WERI-Rb-1 (cell line): ENCODE measurements around the gene TMEM178A.

Experiments
- DNase-seq: peaks from one replicate; pipeline ENCODE4 v3.0.0-alpha.2; 2020
- H3K27ac ChIP-seq: fragments of 250-450 bp; sonication (Bioruptor Pico); 2 replicates; pipeline ENCODE4 v1.5.1; 2020; ENCODE audit warnings: mild to moderate bottlenecking, moderate library complexity
- H3K27me3 ChIP-seq: fragments of 250-450 bp; sonication (Bioruptor Pico); 2 replicates; pipeline ENCODE4 v1.5.1; 2021; ENCODE audit warnings: mild to moderate bottlenecking, low read depth, moderate library complexity; ENCODE audit not compliant: insufficient read depth, severe bottlenecking
- H3K36me3 ChIP-seq: fragments of 250-450 bp; sonication (Bioruptor Pico); 2 replicates; pipeline ENCODE4 v1.5.1; 2020; ENCODE audit warnings: mild to moderate bottlenecking, moderate library complexity
- H3K4me3 ChIP-seq: 2 replicates; pipeline ENCODE4 v1.5.1; 2011; ENCODE audit warnings: low read depth, mild to moderate bottlenecking, control low read depth, low read length
- H3K9me3 ChIP-seq: fragments of 250-450 bp; sonication (Bioruptor Pico); 2 replicates; pipeline ENCODE4 v1.5.1; 2021; ENCODE audit warnings: mild to moderate bottlenecking, moderate library complexity; ENCODE audit not compliant: severe bottlenecking
- TF ChIP-seq, protein P1 (sequence below): IDR thresholded peaks from 2 replicates; pipeline ENCODE4 v1.5.1; 2011; ENCODE audit warnings: low read depth, mild to moderate bottlenecking, control low read depth, inconsistent platforms, low read length

The TMEM178A gene

DNA sequence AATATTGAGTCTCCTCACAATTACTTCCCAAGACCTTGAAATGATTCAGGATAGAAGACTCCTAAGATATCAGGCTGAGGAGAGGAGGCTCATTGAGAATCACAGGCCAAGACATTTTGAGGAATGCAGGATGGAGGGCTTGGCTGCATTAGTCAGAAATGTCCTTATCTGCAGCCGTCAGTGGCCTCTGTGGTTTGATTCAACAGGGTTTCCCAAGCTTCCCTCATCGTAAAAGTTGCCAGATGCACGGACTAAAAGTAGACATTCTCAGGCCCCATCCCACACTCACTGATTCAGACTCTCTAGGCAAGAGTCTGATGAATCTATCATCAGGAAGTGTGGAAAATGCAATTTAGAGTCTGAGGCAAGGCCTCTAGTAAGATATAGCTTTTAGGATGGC is 34.0 kb upstream of the TMEM178A start:
- TF ChIP-seq, protein P1, sequence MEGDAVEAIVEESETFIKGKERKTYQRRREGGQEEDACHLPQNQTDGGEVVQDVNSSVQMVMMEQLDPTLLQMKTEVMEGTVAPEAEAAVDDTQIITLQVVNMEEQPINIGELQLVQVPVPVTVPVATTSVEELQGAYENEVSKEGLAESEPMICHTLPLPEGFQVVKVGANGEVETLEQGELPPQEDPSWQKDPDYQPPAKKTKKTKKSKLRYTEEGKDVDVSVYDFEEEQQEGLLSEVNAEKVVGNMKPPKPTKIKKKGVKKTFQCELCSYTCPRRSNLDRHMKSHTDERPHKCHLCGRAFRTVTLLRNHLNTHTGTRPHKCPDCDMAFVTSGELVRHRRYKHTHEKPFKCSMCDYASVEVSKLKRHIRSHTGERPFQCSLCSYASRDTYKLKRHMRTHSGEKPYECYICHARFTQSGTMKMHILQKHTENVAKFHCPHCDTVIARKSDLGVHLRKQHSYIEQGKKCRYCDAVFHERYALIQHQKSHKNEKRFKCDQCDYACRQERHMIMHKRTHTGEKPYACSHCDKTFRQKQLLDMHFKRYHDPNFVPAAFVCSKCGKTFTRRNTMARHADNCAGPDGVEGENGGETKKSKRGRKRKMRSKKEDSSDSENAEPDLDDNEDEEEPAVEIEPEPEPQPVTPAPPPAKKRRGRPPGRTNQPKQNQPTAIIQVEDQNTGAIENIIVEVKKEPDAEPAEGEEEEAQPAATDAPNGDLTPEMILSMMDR, result no peak
- Histone ChIP-seq H3K27ac (no peak overlapping the region), H3K9me3 (peaks cover 3% of the 10 kb centered on the region), H3K4me3 (no peak overlapping the region), H3K36me3 (no peaks in the 10 kb centered on the region), H3K27me3 (no peaks in the 10 kb centered on the region)
- no peak for DNase-seq

DNA sequence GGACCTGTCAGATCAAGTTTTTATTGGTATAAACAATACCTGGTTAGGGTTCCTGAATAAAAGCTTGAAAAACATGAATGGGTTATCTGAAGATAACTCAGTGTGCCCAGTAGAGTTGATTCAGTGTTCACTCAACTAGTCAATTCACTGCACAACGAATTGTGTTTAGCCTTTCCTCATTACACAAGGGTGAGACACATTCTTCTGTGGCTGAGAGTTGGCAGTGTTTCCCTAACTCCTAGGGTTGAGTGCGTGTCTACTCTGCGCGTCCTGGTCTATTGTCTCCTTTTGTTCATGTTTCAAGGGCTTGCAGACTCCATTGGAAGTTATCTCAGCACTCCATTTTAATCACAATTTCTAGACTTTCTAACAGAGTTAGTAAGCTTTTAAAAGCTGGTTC is 32.8 kb upstream of the TMEM178A start:
- H3K27ac ChIP-seq, result no peak overlapping the region
- DNase-seq, result no peak
- H3K27me3 ChIP-seq, result no peaks in the 10 kb centered on the region
- H3K9me3 ChIP-seq, result peaks cover 3% of the 10 kb centered on the region
- no peaks in the 10 kb centered on the region for H3K36me3 ChIP-seq
- TF ChIP-seq, protein P1, result no peak
- no peak overlapping the region for H3K4me3 ChIP-seq

DNA sequence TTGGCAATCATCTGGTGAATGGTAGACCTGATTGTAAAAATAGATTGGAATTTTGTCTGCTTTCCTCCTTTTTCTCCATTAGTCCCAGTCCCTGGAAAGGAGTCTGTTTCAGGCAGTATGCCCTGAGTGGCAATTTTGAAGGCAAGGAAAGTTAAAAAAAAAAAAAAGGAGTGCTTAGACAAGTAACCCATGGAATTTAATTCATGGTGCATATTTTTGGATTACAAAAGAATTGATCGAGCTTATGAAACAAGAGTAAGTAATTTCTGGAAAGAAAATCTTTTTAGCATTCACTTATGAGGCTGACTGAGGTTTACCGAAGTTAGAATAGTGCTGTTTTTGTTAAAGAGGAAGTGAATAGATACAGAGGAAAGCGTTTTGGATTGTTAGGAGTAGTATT is 29.4 kb upstream of the TMEM178A start:
- TF ChIP-seq, protein P1, result no peak
- Histone ChIP-seq H3K36me3 (no peaks in the 10 kb centered on the region), H3K9me3 (no peaks in the 10 kb centered on the region), H3K27ac (no peak overlapping the region), H3K4me3 (no peak overlapping the region), H3K27me3 (no peaks in the 10 kb centered on the region)
- no peak for DNase-seq

DNA sequence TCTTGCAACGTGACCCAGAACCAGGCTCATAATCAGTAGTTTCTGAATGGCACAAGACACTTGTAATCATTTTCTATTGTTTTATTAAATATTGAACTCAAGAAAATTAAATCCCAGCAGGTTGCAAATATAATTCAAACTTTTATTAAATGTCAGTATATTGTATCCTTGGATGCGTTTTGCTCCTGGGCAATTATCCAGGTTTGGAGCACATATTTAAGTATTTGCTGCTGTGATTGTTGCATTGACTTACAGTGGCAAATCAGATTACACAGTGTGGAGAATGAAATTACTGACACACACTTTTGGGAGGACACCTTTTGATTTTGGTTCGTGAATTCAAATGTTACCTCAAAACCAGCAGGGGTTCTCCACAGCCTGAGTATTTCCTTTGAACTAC is 27.1 kb upstream of the TMEM178A start:
- TF ChIP-seq, protein P1, result no peak

DNA sequence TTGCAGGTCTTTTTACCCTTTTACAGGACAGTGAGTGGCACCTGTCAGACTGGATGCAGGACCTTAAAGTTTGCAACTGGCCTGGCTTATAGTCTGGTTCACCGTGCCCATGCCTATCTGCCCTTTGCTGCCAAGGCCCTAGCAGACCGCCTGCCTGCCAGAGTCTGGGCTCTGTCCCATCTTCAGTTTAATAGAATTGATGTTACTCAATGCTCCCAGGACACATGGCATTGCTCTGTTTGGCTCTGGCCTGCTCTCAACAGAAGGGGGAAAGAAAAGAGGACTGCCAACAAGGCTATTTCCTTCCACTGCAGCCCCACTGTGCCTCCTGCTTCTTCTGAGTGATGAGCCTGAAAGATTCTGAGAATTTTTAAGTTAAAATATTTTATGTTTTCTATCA is 25.6 kb upstream of the TMEM178A start:
- Histone ChIP-seq H3K27ac (no peak overlapping the region), H3K4me3 (no peak overlapping the region), H3K36me3 (no peaks in the 10 kb centered on the region), H3K27me3 (no peaks in the 10 kb centered on the region), H3K9me3 (no peaks in the 10 kb centered on the region)
- no peak for DNase-seq
- TF ChIP-seq, protein P1, result no peak

More for the DNA sequence above, 27.1 kb upstream of the TMEM178A start:
- no peak overlapping the region for H3K4me3 ChIP-seq
- H3K27ac ChIP-seq, result no peak overlapping the region
- no peak for DNase-seq
- H3K27me3 ChIP-seq, result no peaks in the 10 kb centered on the region
- H3K36me3 ChIP-seq, result no peaks in the 10 kb centered on the region
- no peaks in the 10 kb centered on the region for H3K9me3 ChIP-seq

DNA sequence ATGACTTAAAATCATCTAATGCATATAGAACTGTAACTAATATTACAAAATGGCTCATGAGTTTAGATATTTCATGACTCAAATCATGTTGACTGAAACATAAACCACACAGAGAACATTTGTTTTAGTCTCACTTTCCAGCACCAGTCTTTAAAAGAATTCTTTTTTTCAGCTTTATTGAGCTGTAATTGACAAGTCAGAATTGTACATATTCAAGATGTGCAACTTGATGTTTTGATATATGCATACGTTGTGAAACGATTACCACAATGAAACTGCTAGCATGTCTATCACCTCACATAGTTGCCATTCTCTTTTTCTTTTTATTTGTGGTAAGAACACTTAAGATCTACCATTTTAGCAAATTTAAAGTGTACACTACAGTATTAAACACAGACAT is 25.0 kb upstream of the TMEM178A start:
- Histone ChIP-seq H3K27me3 (no peaks in the 10 kb centered on the region), H3K9me3 (no peaks in the 10 kb centered on the region)

More for the DNA sequence above, 25.0 kb upstream of the TMEM178A start:
- TF ChIP-seq, protein P1, result no peak
- Histone ChIP-seq H3K4me3 (no peak overlapping the region), H3K36me3 (no peaks in the 10 kb centered on the region), H3K27ac (no peak overlapping the region)
- DNase-seq, result no peak
